NCI-H187 (cell line): Measurements from ENCODE around the gene TMX2.
"Not testable (repeated sequence)": the region's sequence is repeated elsewhere in the genome, so short reads cannot be mapped to it uniquely, and the experiment has no call there.

Experiments used
- DNase-seq, 2 experiments: peaks; one replicate each; lab custom pipeline; 2025; lab: John Stamatoyannopoulos, UW

The TMX2 gene, protein sequence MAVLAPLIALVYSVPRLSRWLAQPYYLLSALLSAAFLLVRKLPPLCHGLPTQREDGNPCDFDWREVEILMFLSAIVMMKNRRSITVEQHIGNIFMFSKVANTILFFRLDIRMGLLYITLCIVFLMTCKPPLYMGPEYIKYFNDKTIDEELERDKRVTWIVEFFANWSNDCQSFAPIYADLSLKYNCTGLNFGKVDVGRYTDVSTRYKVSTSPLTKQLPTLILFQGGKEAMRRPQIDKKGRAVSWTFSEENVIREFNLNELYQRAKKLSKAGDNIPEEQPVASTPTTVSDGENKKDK

DNA sequence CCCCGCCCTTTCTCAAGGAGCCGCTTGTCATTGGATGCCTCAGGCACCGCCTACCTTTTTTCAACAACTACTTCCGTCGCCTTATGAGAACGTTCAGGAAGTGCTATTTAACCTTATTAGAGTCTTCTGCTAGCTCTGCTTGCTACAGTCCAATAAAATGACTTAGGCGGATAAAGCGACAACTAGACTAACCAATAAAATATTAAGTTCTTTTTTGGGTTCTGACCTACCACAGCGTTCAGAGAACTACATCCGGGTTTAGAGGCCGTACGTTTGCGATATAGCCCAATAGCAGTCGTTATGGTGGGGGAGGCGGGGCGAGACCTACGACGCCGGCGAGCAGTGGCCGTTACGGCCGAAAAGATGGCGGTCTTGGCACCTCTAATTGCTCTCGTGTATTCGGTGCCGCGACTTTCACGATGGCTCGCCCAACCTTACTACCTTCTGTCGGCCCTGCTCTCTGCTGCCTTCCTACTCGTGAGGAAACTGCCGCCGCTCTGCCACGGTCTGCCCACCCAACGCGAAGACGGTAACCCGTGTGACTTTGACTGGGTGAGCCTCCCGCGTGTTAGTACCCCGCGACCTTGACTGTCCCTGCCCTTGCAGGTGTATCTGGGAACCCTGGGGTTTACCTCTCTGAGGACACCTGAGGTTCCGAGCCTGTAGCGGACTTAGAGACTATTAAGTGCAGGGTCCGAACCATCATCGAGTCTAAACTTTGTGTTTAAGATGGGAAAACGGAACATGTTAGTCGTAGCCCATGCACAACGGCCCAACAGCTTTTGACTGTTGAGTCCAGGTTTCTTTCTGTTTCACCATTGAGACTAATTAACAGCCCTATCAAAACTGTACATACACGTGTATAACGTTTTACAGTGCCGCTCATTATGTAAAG, at the start of gene TMX2:
TSS of gene TMX2 (plus strand) at position 338 of the 895 bp plus-strand sequence. CDS start at position 364, 26 bp downstream.
- peak; percentile 96 to 97 for DNase-seq

DNA sequence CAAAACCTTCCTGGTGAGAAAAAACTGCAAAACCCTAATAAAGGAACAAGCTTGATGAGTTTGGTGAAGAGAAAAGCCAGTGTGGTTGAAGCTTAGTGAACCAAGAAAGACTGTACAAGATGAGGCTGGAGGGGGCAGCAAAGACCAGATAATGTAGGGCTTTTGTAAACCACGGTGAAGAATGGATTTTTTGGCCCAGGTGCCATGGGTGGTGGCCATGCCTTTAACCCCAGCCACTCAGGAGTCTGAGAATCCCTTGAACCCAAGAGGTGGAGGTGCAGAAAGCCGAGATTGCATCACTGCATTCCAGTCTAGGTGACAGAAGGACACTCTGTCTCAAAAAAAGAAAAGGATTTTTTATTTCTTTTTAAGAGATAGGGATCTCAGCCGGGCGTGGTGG, 49.5 kb upstream of the TMX2 start:
- no peak for DNase-seq

DNA sequence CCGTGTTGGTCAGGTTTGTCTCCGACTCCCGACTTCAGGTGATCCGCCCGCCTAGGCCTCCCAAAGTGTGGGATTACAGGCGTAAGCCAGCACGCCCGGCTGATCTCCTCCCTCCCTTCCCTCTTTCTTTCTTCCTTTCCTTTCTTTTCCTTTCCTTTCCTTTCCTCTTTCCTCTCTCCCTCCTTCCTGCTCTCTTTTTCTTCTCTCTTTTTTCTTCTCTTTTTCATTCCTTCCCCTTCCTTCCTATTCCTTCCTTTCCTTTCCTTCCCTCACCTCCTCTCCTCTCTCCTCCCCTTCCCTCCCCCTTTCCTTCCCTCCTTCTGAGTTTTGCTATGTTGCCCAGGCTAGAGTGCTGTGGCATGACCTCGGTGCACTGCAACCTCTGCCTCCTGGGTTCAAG, 48.4 kb upstream of the TMX2 start:
- no peak for DNase-seq

DNA sequence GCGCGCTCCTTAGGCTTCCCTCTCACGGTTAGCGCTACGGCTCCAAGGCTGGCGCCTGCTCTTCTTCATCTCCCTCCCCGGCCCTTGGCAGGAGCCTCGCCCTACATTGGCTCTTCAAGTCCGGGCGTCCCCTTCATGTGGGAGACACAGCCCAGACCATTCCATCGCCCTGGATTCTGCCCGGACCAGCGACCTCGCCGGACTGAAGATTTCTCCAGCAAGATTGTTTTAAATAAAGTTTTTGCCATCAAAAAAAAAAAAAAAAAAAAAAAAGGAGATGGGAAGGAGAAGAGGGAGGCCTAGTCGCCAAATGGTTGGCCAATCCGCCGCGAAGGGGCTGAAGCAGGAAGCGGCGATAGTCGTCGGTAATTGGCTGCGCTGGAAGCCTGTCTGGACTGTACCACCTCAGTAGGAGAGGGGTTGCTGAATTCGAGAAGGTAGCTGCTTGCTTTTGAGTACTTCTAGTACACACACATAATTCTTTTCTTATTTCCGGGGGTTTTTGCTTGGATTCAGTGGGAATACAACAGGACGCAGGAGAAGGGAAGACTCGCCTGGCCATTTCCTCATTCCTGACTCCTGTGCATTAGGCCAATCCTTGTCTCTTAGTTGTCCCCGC, 45.2 kb upstream of the TMX2 start:
- DNase-seq: peak; percentile 93 to 98

DNA sequence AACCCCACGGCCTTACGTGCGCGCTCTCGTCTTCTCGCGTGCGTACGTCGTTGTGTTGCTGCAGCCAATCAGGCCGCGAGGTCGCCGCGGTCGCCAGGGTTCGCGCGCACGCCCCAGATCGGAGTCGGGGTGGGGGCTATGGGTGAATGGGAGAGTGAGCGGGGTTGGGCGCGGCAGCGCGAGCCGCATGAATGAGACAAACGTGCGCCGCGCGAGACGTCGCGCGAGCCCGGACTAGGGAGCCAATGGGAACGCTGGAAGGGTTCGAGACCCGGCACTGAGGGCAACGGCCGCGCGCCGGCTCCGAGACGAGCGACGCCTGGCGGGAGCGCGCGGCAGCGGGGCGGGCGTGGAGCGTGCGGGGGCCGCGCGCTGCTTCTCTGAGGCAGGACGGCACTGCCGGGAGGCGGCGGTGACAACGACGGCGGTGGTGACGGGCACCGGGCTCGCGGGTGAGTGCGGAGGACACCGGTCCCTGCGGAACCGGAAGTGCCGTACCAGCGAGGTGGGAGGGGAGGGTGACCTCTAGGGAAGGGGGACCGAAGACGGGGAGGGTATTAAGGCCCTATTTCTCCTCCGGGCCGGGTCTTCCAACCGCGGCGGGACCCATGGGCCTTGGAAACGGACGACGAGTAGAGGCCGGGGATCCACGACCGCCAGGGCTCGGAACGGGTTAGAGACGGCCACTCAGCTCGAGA, 44.5 kb upstream of the TMX2 start, which contains the start of gene ZDHHC5:
TSS of gene ZDHHC5 (plus strand) at position 379 of the 698 bp plus-strand sequence. CDS start 4,977 bp downstream, outside the sequence.
- peak; percentile 96 to 98 for DNase-seq

DNA sequence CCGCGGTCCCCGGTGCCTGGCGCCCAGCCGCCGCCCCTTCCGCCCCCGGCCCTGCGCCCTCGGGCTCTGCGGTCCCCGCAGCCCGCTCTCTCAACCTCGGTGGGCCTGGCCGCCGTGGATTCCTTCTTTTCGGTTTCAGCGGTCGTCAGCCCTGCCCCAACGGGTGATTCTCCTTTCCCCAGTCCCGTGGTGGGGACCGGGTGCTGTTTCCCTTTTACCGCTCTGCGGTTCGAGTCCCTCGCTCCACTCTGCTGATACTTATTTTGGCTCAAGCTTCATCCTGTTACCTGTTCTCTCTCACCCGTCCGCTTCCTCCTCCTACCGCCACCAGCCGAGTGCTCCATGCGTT, 44.0 kb upstream of the TMX2 start:
- DNase-seq: no peak

DNA sequence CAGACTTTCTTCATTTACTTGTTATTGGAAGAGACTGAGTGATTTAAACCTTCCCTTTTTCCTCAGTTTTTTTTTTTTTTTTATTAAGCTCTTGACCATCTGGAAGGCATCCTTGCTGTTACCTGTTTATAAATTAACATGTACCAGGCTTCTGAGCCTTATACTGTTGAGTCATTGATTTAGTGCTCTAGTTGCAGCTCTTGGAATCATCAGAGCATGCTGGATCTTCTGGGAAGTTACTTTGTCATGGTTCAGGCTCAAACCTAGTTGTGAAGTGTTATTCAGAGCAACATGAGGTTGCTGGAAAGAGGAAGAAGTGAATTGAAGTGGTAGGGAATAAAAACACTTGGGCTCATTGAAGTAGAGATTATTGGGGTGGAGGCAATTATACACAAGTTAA, 38.1 kb upstream of the TMX2 start:
- DNase-seq: no peak

DNA sequence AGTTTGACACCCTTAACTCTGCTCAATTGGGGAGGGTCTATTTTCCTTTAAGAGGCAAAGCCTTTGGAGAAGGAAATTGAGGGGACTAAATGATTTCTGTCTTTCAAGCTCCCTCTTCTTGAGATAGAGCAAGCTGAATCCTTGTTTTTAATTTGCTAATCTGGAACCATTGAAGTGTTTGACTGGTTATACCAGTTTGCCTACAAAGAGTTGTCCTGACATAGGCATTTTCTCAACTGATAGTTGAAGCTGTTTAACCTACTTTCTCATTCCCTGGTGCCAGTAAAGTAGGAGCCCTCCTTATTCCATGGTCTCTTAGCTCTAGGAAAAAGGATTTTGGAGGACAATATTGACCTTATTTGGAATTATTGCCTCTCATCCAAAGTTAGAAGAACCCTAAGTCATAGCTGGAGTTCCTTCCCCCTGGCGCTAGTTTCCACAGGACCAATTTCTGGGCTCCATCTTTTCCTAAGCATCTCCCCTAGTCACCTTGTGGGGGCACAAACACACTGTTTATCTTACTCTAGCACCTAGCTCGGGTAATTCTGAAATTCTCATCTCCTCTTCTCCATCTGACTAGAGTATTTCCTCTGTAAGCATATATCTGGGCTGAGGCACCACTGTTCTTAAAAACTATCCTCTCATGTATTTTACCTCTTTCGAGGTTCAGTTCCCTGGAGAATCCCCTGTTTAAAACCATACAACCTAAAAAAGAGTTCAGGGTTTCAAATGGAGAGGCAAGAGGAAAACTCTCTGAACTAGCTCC, 37.0 kb upstream of the TMX2 start:
- DNase-seq: no peak

DNA sequence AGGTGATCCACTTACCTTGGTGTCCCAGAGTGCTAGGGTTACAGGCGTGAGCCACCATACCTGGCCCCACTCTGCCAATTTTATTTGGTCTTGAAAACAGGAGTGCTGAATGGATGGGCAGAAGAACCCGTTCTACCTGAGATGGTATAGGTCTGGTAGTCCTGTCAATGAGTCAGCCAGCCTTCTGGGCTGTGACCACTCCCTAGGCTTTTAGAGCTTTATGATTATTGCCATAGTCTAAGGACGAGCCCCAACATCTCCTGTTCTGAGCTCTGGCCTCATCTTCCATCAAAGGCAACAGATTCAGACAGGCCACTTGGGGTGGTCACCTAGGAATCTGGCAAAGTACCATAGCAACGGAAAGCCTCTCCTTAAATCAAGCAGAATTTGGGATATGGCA, 33.0 kb upstream of the TMX2 start:
- DNase-seq: no peak

DNA sequence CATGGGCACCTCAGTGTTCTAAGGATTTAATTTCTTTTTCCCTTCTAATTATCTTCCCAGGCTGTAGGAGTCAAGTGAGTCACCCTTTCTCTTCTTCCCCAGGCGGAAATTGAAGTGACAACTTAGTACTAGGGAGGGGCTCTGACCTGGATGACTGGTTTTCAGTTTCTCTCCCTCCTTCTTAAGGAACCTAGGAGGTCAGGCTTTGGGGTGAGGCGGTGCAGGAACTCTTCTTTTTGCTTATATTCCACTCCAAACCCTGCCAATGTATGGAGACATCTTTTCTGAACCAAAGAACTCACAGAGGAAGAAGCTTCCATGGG, 31.9 kb upstream of the TMX2 start:
- DNase-seq: no peak

DNA sequence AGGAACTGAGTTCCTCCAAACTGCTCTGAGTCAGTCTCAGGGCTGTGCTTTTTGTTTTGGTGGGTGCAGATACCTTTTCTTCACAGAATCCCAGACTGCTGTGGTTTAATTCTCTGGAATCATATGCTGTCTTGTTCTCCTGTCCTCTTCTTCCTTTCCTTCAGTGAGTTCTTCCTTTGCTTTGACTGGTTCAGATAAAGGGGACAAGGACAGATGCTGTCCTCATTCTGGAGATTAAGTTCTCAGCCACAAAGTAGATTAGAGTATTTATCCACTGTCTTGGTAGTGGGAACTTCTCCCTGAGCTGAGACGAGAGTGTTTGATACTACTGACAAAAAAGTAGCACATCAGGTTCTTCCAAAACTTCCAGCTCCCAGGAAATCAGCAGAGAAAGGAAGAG, 31.2 kb upstream of the TMX2 start:
- no peak for DNase-seq

DNA sequence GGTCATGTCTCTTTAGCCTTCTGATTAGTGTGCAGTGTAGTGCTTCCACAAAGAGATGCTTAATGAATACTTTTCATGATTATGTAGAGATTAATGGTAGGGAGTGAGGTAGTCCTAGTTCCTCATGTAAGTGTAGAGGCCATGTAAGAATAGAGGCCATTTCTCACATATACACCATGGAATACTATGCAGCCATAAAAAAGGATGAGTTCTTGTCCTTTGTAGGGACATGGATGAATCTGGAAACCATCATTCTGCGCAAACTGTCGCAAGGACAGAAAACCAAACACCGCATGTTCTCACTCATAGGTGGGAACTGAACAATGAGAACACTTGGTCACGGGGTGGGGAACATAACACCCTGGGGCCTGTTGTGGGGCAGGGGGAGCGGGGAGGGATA, 21.9 kb upstream of the TMX2 start:
- DNase-seq: not testable (repeated sequence)

DNA sequence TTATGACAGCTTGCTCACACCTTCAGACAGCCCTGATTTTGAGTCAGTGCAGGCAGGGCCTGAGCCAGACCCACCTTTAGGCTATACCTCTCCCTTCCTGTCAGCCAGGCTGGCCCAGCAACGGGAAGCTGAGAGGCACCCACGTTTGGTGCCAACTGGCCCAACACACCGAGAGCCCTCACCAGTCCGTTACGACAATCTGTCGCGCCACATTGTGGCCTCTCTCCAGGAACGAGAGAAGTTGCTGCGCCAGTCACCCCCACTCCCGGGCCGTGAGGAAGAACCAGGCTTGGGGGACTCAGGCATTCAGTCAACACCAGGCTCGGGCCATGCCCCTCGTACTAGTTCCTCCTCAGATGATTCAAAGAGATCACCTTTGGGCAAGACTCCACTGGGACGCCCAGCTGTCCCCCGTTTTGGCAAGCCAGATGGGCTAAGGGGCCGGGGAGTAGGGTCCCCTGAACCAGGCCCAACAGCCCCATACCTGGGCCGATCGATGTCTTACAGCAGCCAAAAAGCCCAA, 13.5 kb upstream of the TMX2 start:
- DNase-seq: no peak

DNA sequence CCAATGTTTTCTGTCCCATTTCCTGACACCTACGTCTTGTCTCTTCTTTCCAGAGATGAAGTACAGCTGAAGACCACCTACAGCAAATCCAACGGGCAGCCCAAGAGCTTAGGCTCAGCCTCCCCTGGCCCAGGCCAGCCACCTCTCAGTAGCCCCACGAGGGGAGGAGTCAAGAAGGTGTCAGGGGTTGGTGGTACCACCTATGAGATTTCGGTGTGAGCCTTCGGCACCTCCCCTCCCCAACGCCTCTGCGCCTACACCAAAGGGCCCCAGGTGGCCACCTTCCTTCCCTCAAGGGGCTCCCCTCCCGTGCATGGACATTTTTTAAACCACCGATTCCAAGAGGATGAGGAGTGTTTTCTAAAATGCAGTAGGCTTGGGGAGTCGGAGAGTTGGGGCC, 12.6 kb upstream of the TMX2 start:
- DNase-seq: no peak

DNA sequence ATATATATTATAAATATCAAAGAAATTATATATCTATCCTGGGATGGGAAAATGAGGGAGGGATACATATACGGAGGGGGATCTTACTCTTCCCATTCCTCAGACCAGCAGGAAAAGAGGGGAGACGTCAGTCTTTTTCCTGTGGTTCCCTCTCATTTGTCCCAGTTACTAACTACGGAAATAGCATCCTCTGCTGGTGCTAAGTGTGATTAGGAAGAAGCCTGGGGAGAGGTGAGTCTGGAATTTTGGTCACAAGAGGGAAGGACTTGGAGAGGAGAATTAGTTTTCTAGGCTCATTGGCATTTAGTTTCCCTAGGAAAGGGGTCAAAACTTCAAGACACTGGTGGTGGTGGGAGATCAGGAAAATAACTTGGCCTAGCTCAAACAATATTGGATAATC, 12.0 kb upstream of the TMX2 start:
- DNase-seq: no peak

DNA sequence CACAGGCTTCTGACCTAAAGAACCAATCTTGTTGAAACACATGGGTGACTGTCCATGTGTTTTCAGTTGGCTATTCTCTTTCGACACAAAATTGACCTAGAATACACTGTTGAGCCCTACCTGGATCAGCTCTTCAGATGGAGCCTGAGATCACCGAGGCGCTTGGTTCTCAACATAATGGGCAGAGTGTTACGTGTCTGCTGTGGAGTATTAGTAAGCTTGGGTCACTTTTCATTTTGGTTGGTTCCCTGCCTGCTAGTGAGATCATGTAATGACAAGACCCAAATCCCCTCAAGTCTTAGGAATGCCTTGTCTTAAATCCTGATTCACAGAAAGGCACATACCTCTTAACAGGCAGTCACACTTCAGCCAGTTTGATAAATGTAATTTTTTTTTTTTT, 9.1 kb upstream of the TMX2 start:
- DNase-seq: no peak

DNA sequence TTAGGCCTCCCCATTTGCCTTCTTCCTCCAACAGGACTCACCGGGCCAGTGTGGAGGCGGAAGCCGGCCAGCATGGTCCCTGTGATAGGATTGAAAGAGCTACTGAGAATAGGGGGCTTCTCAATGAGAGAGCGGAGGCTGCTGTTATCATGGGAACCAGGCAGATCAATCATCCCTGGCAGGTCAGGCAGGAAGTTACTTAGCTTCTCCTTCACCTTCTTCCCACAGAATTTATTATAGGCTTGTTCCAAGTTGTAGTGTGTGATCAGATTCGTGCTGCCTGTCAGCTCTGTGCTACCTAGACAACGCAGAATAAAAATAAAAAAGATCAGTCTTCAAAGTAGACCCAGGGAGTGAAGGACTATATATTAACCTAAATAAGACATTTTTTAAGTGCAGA, 7.5 kb upstream of the TMX2 start:
- DNase-seq: no peak

DNA sequence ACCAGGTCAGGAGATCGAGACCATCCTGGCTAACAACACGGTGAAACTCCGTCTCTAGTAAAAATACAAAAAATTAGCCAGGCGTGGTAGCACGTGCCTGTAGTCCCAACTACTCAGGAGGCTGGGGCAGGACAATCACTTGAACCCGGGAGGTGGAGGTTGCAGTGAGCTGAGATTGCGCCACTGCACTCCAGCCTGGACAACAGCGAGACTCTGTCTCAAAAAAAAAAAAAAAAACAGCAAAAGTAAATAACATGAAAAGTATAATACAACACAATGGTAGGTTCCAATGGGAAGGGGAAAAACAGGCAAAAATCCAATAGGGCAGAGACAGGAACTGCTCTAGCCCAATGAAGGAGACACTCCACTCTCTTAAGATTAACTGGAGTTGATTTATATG, 7.0 kb upstream of the TMX2 start:
- DNase-seq: not testable (repeated sequence)

DNA sequence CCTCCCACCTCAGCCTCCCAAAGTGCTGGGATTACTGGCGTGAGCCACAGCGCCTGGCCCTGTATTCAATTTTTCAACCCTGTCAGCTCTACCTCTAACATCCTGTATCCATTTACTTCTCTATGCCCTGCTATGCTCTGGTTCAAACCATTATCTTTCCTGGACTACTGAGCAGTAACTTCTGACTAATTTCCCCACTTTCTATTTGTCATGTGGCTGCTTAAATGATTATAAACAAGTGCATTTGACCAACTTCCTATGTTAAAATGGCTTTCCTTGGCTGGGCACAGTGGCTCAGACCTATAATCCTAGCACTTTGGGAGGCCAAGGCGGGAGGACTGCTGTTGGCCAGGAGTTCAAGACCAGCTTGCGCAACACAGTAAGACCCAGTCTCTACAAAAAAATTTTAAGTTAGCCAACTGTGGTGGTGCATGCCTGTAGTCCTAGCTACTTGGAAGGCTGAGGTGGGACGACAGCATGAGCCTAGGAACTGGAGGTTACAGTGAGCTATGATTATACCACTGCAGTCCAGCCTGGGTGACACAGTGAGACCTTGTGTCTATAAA, 2.5 kb upstream of the TMX2 start:
- no peak for DNase-seq

DNA sequence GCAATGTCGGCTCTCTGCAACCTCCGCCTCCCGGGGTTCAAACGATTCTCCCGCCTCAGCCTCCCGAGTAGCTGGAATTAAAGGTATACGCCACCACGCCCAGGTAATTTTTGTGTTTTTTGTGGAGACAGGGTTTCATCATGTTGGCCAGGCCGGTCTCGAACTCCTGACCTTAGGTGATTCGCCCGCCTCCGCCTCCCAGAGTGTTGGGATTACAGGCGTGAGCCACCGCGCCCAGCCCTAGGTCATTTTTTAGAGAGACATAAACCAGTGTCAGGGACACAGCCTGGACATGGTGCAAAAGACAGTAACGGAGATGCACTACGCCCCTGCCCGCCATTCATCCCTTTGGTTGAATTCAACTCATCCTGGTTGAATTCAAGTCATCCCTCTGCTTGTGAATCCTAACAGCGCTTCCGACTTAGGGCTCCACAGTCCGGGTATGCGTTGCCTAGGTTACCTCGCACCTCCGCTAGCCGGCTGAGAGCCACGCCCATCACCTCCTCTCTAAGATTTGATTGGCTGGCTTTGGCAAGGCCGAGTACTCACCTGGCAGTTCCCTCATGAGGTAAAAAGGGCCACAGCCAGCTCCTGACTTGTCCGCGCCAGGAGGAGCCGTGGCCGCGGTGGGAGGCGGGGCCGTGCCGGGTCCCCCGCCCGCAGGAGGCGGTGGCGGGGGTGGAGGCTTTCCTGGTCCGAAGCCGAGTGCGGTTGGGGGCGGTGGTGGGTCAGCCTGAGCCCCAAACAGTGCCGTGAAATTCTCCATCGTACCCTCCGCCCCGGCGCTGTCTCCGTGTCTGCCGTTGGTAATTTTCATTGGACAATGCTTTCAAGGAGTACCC, 758 bp upstream of the TMX2 start, which contains the start of gene MED19:
TSS of gene MED19 (minus strand) at position 802 of the 842 bp plus-strand sequence. CDS start at position 766, 36 bp downstream.
- peak; percentile 86 to 89 for DNase-seq
